AG04449 (cell line): ENCODE measurements around the gene PRKCG.

Source experiments
- CTCF ChIA-PET: fragments of 350-600 bp; formaldehyde crosslinking; extraction: SDS; loops from one replicate; lab custom pipeline; 2021; ENCODE audit warnings: antibody characterized with exemption; lab: Yijun Ruan, JAX
- POLR2A ChIA-PET: fragments of 400-600, 350-600 bp; formaldehyde crosslinking; extraction: SDS; loops from one replicate; lab custom pipeline; 2020; ENCODE audit warnings: antibody characterized with exemption, inconsistent platforms; lab: Yijun Ruan, JAX
- DNase-seq: peaks from one replicate; pipeline ENCODE4 v3.0.0-alpha.2; 2010; ENCODE audit warnings: low read depth, low spot score
- H3K4me3 ChIP-seq: 2 replicates; pipeline ENCODE4 v1.5.1; 2011; ENCODE audit warnings: low read depth, mild to moderate bottlenecking, control low read depth, low read length
- CTCF ChIP-seq: IDR thresholded peaks from one replicate; pipeline ENCODE4 v1.5.1; 2011; ENCODE audit warnings: mild to moderate bottlenecking, moderate library complexity, low read length, control low read depth, inconsistent platforms; ENCODE audit not compliant: insufficient read depth; ENCODE audit errors: missing control alignments

The PRKCG gene

DNA sequence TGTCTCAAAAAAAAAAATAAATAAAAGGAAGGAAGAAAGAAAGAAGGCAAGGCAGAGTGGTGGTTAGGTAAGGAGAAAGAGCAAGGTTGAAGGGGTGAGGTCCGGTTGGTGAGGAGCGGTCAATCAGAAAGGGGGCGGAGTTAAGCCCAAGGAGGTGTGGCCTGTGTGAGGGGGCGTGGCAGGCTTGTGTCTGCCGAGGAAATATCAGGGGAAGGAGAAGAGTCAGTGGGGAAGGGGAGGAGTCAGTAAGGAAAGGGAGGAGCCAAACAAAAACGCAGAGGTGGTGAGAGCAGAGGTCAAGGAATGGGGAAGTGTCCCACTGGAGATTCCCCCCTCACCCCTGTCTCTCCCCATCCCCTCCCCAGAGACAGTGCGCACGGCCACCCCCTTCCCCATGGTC lies 33.0 kb downstream of the PRKCG start:
- ChIA-PET CTCF (no interaction called here), POLR2A (no interaction called here)
- no peak overlapping the region for H3K4me3 ChIP-seq
- no peak for TF ChIP-seq CTCF
- DNase-seq: no peak

DNA sequence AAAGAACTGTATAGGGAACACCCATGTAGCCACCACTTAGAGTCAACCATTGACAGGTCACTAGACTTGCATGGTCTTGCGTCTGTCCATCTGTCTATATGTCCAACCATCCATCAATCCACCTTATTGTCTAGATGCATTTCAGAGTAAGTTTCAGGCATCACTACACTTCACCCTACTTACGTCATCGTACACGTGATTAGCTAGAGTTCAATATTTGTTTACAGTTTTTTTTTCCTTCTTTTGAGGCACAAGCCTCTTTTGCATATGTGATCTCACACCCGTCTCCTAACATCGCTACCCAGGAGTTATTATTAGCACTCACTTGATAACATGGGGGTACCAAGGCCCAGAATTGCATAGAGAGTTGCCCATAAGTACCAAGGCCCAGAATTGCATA lies 34.0 kb downstream of the PRKCG start:
- DNase-seq: no peak
- no peak for TF ChIP-seq CTCF
- H3K4me3 ChIP-seq: no peak overlapping the region
- ChIA-PET CTCF (no interaction called here), POLR2A (no interaction called here)

GRCh38 chr19:53917356-53917755 lies 35.4 kb downstream of the PRKCG start:
- H3K4me3 ChIP-seq: no peak overlapping the region
- ChIA-PET CTCF (interaction anchor here (2.7 kb wide), 1 partner anchor 10 kb away, joined by 10 read pairs; no protein-coding TSS in a partner anchor), POLR2A (no interaction called here)
- no peak for TF ChIP-seq CTCF
- no peak for DNase-seq

GRCh38 chr19:53927739-53928138 lies 45.7 kb downstream of the PRKCG start:
- DNase-seq: no peak
- ChIA-PET POLR2A (no interaction called here), CTCF (interaction anchor here (1.0 kb wide), 1 partner anchor 97 kb away, joined by 3 read pairs; no protein-coding TSS in a partner anchor)
- TF ChIP-seq CTCF: no peak
- H3K4me3 ChIP-seq: no peak overlapping the region

DNA sequence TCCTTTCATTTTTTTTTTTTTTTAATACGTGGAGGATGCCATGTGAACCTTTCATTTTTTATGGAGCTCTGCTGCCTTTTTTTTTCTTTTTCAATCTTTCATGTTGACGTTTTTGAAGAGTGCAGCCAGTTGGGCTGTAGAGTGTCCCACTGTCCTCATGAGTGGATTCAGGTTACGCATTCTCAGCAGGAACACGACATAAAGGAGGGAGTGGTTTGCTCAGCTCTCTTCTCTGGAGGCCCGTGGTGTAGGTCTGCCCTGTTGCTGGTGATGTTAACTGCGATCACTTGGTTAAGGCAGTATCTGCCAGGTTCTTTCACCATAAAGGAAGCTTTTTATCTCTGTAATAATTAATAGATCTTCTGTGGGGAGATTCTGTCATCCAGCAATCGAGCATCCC lies 54.0 kb downstream of the PRKCG start:
- CTCF ChIA-PET: no interaction called here
- H3K4me3 ChIP-seq: no peak overlapping the region
- no peak for TF ChIP-seq CTCF
- POLR2A ChIA-PET: no interaction called here
- no peak for DNase-seq

GRCh38 chr19:53942001-53942786 lies 60.2 kb downstream of the PRKCG start:
- no peak for TF ChIP-seq CTCF
- no peak overlapping the region for H3K4me3 ChIP-seq
- no peak for DNase-seq
- POLR2A ChIA-PET: no interaction called here
- CTCF ChIA-PET: no interaction called here
